ENCODE data around the gene INO80B.

The INO80B gene

DNA sequence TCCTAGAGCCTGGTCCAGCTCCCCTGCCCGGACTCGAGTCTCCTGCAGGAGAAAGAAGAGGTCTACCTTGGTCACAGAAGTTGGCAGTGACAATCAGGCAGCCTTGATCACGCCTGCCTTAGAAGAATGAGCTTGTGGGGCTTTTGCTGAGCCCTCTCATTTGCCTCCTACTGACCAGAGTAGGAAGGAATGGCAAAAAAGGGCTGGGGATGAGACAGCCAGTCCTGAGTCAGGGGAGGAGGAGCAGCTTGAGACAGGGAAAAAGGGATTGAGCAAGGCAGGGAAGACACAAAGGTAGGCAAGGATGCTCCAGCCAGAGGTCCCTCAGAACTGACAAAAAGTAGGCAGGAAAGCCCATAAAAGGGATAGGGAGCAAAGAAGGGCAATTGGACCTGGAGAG is 27.3 kb upstream of the INO80B start:
- TF ChIP-seq, protein P1, sequence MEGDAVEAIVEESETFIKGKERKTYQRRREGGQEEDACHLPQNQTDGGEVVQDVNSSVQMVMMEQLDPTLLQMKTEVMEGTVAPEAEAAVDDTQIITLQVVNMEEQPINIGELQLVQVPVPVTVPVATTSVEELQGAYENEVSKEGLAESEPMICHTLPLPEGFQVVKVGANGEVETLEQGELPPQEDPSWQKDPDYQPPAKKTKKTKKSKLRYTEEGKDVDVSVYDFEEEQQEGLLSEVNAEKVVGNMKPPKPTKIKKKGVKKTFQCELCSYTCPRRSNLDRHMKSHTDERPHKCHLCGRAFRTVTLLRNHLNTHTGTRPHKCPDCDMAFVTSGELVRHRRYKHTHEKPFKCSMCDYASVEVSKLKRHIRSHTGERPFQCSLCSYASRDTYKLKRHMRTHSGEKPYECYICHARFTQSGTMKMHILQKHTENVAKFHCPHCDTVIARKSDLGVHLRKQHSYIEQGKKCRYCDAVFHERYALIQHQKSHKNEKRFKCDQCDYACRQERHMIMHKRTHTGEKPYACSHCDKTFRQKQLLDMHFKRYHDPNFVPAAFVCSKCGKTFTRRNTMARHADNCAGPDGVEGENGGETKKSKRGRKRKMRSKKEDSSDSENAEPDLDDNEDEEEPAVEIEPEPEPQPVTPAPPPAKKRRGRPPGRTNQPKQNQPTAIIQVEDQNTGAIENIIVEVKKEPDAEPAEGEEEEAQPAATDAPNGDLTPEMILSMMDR (IDR thresholded peaks at IDR 0.05; ENCODE audit: low read depth, low read length), result no peak
- no peak for DNase-seq (ENCODE audit: extremely low read depth, low read depth)

DNA sequence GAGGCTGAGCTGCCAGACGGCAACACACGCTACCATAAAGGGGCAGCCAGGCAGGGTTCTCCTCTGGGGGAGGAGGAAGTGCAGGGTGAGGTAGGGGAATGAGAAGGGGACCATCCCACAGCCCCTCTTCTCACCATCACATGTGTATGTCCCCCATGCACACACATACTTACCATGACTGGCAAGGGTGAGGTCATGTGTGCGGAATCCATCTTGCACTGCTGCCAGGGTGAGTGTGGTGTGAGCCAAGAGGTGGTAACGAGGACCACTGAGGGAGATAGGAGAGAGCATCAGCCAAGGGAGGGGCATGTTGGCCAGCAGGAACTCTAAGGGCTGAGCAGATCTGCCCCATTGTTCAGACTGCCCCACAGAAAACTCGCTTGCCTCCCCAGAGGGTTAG is 26.2 kb upstream of the INO80B start:
- no peak for DNase-seq (ENCODE audit: extremely low read depth, low read depth)
- TF ChIP-seq, protein P1 (IDR thresholded peaks at IDR 0.05; ENCODE audit: low read depth, low read length), result no peak

DNA sequence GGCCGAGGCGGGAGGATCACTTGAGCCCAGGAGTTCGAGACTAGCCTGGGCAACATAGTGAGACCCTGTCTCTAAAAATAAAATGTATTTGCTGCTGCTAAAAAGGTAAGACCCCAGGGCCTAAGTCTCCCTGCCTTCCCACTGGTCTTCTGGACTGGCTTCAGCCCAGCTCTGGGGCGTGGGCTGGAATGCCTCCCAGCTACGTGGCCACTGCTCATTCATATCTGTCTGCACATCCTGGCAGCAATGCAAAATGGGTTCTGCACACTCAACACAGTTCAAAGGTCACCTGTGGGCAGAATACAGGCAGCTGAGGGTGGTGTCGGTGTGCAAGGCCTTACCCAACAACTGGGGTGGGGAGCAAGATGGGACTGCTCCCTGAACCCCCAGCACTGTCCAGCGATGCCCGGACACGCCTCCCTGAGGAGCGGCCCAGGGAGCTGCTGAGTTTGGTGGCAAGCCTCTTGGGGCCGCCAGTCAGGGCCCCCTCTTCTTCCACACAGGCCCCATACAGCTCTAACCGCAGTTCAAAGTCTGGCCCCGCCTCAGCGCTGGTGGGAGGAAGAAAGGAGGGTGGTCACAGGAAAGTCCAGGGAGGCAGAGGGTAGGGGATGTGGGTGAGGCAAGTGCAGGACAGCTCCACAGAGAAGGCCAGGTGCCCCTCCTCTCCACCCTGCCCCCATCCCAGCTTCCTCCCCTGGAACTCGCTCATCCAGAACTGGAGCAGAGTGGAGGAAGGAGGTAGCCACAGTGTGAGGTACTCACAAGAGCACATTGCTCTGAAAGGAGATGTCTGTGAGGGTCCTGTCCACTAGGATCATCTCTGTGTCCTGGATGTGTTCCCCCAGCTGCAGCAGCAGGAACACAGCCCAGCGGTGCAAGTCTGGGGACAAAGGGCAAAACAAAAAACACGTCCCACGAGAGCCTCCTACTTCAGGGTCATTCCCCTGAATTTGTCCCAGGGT is 25.1 kb upstream of the INO80B start:
- TF ChIP-seq, protein P1 (IDR thresholded peaks at IDR 0.05; ENCODE audit: low read depth, low read length), result no peak
- DNase-seq (ENCODE audit: extremely low read depth, low read depth), result no peak

DNA sequence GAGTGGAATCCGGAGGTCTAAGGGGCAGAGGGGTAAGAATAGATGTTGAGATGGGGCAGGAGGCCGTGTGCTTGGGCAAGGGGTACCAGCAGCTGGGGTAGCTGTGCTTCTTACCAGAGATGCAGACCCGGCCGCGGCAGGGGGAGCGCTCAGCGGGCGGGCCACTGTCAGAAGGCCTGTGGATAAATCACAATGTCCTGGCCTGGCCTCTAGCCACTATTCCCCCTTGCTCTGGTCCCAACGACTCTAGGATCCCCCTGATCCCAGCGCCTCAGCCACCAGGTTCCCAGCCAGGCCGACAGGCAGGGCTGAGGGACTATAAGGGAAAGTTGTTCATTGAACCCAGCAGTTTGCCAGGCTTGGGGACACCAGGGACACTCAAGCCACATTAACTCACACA is 24.4 kb upstream of the INO80B start:
- no peak for DNase-seq (ENCODE audit: extremely low read depth, low read depth)
- TF ChIP-seq, protein P1 (IDR thresholded peaks at IDR 0.05; ENCODE audit: low read depth, low read length), result no peak

DNA sequence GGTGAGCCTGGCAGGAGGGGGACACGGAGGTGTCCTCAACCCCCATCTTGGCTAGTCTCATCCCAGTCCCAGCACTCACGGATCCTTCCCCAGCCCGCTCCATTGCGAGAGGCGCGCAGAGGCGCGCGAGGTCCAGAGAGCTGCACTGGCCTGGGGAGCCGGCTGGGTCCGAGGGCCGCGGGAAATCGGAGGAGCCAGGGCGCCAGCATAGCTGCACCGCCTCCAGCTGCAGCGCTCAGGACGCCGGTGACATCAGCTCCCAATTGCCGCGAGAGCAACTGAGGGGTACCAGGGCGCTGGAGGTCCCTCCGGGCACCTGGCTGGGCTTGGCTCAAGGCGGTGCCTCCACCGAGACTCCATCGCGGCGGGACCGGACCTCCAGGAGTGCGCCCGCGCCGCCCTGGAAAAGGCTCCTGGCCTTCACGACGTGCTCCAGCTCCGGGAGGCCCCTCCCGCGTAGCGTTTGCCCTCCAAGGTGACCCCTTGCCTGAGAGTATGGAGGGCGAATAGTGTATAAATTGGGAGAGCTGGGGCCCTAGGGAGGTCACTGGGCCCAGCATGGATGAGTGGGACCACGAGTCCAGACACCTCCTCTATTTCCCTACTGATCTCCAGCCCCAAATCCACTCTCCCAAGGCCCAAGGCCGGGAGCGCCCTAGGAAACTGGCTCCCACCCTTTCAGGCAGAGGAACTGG is 18.6 kb upstream of the INO80B start:
- no peak for DNase-seq (ENCODE audit: extremely low read depth, low read depth)
- TF ChIP-seq, protein P1 (IDR thresholded peaks at IDR 0.05; ENCODE audit: low read depth, low read length), result no peak

DNA sequence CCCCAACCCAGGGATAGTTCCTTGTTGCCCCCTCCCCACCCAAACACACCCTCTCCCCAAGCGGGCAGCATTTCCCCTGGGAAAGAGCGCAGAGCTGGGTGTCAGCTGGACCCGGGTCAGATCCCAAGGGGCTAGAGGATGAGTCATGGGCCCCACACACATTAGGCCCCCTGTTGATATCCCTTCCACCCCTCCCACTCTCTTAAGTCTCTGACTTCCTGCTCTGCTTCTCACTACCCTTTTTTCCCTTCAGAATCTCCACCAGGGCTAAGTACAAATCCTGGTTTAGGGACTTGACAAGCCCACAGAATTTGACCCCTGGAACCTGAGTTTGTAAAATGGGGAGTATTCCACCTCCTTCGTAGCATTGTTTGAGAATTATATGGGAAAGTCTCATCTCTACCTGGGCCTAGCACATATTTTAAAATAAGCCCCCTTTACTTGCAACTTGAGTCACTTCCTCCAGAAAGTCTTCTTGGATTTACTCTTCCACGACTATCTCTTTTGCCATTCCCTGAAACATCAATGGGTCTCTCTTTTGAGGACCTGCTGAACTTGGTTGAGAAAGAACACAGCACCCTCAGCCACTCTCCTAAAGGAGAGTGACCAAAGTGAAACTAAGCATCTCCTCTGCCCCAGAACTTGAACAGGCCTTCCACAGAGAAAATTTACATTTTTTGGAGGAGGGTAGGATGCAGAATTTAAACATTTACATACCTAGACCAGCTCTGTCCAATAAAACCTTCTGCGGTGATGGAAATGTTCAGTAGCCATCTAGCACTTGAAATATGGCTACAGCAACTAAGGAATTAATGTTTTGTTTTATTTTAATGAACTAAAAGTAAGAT is 17.8 kb upstream of the INO80B start:
- TF ChIP-seq, protein P1 (IDR thresholded peaks at IDR 0.05; ENCODE audit: low read depth, low read length), result no peak
- no peak for DNase-seq (ENCODE audit: extremely low read depth, low read depth)
